Activated naive CD4-positive, alpha-beta T cell treated with anti-CD3 and anti-CD28 coated beads, Interleukin-2, amount 50 U/mL, for 16 hours (primary cell): Measurements from ENCODE around the gene ADAM23.
"Not testable (repeated sequence)": the region's sequence is repeated elsewhere in the genome, so short reads cannot be mapped to it uniquely, and the experiment has no call there.

Experiments used
- DNase-seq: peaks from one replicate; pipeline ENCODE4 v3.0.0-alpha.2; 2020

ADAM23 gene, protein sequence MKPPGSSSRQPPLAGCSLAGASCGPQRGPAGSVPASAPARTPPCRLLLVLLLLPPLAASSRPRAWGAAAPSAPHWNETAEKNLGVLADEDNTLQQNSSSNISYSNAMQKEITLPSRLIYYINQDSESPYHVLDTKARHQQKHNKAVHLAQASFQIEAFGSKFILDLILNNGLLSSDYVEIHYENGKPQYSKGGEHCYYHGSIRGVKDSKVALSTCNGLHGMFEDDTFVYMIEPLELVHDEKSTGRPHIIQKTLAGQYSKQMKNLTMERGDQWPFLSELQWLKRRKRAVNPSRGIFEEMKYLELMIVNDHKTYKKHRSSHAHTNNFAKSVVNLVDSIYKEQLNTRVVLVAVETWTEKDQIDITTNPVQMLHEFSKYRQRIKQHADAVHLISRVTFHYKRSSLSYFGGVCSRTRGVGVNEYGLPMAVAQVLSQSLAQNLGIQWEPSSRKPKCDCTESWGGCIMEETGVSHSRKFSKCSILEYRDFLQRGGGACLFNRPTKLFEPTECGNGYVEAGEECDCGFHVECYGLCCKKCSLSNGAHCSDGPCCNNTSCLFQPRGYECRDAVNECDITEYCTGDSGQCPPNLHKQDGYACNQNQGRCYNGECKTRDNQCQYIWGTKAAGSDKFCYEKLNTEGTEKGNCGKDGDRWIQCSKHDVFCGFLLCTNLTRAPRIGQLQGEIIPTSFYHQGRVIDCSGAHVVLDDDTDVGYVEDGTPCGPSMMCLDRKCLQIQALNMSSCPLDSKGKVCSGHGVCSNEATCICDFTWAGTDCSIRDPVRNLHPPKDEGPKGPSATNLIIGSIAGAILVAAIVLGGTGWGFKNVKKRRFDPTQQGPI

DNA sequence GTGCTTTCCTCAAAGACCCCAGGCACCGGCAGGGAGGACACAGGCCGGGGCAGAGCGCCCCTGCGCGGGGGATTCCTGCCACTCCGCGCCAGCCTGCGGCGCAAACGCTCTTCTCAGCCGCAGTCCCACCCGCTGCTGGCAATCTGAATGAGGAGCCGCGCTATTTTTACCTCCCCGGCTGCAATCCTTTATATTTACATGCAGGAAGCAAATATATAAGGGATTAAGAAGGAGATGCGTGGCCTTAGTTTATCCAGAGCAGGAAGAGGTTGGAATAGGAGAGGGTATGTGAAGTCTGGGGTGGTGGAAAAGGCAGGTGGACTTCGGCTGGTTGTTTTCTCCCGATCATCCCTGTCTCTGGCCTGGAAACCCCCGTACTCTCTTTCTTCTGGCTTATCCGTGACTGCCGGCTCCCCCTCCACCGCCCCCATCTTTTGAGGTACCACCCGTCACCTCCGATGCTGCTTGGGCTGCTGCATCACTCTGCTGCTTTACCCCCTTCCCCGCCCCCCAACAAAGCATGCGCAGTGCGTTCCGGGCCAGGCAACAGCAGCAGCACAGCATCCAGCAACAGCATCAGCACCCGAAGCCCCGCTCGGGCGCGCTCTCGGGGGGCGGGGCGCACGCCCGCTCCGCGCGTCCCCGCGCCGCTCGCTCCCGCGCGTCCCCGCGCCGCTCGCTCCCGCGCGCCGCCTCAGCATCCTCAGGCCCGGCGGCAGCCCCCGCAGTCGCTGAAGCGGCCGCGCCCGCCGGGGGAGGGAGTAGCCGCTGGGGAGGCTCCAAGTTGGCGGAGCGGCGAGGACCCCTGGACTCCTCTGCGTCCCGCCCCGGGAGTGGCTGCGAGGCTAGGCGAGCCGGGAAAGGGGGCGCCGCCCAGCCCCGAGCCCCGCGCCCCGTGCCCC is at the start of gene ADAM23:
Gene ADAM23 (plus strand): TSS at position 700 of the 902 bp plus-strand sequence. CDS start 335 bp downstream, outside the sequence.
- DNase-seq: peak; percentile 46

DNA sequence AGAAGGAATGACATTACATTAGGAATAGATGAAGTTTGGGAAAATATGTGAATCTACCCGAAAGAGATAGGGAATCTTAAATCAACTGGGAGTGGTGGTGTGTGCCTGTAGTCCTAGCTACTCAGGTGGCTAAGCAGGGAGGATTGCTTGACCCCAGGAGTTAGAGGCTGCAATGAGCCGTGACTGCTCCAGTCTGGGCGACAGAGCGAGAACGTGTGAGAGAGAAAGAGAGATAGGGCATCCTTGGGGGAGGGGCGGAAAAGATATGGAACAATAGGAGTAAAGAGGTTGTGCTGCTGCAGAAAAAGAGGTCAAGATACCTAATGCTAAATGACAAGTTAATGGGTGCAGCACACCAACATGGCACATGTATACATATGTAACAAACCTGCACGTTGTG is 47.1 kb upstream of the ADAM23 start:
- no peak for DNase-seq

DNA sequence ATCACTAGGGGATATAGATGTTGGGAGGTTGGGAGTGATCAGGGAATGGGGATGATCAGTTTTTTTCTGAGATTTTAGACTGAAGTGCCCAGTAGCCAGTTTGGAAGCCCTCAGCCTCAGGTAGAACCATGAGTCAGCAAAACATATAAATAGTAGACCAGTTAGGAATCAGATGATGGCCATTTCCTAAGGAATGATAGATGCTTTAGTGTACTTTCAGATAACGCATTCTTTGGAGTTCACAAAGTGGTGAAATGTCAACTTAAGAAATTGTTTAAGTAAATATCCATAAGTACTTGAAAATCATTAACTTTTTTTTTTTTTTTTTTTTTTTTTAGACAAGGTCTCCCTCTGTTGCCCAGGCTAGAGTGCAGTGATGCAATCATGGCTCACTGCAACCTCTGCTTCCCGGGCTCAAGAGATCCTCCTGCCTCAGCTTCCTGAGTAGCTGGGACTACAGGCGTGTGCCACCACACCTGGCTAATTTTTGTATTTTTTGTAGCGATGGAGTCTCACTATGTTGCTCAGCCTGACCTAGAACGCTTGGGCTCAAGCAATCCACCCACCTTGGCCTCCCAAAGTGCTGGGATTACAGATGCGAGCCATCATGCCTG is 40.3 kb upstream of the ADAM23 start:
- DNase-seq: not testable (repeated sequence)

DNA sequence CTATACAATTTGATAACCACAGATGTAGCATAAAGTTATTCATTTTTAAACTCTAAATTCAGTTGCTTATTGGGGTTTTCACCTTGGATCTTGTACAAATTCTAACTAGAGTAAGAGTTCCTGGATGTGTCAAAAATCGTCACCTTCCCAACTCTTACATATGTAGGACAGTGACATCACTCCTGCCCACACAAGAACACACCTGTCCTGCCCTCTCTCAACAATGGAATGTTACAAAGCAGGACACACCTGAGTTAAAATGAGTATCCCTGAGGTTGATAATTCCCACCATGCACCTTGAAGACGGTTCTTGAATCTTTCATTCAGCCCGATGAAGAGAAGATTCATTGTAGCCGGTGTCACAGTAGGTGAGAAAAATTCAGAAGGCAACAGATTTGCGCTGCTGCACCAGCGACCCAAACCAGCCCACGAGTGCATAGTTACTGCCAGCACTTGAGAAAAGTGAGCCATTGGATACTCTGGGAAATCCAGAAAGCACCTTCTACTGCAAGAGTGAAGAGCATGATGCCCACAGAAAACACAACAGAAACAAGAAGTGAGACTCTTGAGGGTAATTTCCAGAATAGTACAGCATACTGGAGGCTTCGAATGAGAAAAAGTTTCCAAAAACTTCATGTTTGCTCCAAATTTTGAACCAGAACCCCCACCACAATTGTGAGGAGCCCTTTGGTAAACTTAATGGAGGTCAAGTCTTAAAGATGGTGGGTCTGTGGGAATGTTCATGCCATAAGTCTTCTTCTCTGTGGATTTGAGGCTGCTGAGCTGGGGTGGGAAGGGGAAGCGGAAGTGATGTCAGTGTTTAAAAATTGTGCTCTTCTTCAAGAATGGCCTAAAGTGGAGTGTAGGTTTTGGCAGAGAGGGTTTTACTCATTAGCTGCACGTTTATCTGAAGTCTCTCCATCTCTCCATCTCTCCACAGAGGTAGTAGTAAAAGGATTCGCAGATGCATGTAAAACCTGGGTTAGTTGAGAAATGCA is 34.7 kb upstream of the ADAM23 start:
- no peak for DNase-seq

DNA sequence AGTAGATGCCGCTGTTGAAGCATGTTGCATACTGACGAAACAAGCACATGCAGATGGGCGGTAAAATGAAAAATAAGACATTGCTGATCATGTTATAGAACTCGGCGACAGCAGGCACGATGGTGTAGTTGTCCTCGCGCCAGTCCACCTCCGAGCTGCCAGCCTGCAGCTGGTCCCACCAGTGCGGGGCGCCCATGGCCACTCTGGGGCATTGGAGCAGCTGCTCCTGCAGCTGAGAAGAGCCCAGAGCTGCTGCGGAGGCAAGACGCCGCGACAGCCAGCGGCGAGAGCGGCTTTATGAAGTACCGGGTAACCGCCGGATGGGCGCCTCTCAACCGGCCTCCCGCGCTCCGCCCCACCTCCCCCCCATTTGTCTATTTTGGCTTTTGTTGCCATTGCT is 32.6 kb upstream of the ADAM23 start:
- no peak for DNase-seq

DNA sequence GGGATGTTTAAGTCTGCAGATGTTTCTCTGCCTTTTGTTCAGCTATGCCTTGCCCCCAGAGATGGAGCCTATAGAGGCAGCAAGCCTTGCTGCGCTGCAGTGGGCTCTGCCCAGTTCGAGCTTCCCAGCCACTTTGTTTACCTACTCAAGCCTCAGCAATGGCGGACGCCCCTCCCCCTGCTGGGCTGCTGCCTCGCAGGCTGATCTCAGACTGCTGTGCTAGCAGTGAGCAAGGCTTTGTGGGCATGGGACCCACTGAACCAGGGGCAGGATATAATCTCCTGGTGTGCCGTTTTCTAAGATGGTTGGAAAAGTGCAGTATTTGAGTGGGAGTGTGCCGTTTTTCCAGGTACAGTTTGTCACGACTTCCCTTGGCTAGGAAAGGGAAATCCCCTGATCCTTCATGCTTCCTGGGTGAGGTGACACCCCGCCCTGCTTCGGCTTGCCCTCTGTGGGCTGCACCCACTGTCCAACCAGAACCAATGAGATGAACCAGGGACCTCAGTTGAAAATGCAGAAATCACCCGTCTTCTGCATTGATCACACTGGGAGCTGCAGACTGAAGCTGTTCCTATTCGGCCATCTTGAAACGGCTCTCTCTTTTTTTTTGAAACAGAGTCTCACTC is 27.6 kb upstream of the ADAM23 start:
- DNase-seq: no peak

DNA sequence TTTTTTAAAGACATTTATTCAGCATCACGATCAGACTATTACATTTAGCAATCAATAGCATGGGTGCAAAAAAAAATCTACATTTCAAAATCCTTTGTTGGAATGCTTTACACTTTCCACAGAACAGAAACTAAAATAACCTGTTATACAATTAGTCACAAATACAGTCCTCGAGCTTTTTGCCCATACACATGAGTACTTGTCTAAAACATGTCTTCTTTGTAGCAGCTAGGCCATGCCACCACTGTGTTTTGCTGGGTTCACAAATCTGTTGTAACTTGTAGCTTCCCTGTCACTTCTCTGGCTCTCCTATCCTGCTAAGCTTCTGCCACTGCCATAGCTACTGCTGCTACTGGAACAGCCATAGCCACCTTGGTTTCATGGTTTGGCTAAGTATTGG is 24.4 kb upstream of the ADAM23 start:
- DNase-seq: no peak

DNA sequence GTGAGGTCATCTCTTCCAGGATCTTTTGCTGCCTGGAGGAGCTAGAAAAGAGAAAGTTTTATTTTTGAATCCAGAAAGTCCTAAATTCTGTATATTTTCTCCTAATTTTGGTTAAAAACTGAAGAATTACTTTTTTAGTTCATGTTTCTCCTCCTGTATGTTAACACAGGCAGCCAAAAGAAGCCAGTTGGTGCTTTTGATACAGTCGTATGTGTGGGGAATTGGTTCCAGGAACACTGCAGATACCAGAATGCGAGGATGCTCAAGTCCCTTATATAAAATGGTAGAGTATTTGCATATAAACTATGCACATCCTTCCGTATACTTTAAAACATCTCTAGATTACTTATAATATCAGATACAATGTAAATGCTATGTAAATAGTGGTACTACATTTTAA is 22.6 kb upstream of the ADAM23 start:
- DNase-seq: no peak

DNA sequence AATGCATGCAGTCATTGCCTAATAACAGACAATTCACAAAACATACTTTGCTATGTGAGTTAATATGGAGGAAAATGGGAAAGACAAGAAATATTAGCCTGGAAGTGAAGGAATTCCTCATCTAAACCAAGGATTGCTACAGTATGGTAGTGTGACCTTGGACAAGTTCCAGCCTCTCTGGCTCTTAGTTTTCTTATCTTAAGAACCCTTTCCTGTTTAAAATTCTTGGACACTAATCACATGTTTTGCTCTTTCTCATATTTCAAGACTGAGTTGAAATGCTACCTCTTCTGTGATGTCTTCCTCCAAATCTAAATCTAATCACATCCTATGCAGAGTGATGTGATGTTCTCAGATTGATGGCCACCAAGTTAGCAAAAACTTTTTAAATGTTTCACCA is 20.8 kb upstream of the ADAM23 start:
- no peak for DNase-seq

DNA sequence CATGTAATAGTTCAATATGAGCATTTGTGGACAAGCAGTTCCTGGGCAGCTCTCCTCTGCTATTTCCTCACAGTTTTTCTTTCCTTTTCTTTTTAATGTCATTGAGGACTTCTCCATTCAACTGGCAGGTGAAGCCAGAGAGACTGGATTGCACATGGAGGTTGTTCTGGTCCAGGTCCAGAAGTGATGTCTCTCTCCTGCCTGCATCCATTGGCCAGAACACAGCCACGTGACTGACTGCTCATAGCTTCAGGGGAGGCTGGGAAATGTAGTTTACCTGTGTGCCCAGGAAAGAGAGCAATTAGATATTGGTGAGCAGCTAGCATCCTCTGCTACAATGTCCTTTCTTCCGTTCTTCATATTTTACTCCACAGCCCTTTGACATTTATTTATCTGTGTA is 20.2 kb upstream of the ADAM23 start:
- DNase-seq: no peak

DNA sequence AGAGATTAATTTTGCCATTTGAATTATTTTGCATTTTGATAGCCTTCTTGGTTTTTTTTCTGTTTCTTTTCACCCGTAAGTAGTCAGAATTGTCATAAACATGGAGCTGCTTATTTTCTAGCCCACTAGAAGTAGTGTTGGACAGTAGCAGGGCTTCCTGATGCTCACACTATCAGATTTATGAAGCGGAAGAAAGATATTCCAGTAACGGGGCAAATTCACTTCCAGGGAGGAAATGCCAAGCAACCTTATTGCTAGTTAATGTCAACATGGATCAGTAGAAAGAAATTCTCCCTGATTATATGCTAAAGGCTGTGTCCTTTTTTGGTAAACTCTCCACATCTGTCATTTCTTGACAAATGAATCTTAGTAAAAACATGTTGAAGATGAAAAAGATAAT is 19.2 kb upstream of the ADAM23 start:
- DNase-seq: no peak

DNA sequence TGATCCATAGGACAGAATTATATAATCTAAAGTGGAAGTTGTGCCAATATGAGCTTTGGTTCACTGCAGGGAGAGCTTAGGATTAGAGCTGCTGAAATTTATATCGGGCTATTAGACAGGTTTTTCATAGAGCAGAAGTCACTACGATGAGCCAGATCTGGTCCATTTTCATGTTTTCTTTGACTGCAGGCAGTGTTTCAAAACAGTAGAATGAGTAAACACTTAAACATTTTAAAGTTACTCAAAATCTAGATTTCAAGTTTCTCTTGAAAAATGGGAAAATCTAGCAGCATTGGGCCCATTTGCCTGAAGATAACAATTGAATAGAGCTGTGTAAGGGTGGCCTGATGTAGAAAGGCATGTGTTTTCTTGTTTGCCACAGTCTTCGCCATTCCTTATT is 14.5 kb upstream of the ADAM23 start:
- DNase-seq: no peak

DNA sequence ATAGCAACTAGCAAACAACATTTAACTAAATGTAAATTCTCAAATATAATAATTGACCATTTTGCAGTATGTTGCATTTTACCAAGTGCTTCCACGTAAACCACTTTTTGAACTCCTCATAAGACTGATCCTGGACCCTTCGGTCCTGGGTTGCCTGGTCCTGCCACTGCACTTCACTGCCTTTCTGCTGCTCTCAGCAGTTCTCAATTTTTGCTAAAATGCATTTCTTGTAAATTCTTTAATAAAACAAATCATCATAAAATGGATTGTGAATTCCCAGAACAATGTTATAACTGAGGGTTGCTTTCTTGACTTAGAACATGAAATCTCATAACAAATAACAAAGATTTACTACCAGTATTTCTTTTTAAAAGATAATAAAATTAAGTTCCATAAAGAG is 12.9 kb upstream of the ADAM23 start:
- no peak for DNase-seq

DNA sequence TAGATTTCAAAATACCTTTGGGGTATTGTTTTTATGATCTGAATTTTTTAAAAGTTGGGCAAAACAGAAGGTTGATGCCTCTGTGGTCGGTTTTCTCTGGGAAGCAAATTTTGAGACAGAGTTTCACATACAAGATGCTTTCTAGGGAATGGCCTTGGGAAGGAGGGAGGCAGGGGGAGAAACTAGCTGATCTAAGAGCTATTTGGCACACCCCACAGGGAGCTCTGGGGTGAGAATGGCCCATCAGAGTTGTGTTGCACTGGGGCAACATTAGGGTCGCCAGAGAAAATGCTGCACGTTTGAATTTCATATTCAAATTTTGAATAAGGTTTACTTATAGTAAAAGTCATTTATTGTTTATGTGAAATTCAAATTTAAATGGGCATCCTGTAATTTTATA is 11.9 kb upstream of the ADAM23 start:
- no peak for DNase-seq

DNA sequence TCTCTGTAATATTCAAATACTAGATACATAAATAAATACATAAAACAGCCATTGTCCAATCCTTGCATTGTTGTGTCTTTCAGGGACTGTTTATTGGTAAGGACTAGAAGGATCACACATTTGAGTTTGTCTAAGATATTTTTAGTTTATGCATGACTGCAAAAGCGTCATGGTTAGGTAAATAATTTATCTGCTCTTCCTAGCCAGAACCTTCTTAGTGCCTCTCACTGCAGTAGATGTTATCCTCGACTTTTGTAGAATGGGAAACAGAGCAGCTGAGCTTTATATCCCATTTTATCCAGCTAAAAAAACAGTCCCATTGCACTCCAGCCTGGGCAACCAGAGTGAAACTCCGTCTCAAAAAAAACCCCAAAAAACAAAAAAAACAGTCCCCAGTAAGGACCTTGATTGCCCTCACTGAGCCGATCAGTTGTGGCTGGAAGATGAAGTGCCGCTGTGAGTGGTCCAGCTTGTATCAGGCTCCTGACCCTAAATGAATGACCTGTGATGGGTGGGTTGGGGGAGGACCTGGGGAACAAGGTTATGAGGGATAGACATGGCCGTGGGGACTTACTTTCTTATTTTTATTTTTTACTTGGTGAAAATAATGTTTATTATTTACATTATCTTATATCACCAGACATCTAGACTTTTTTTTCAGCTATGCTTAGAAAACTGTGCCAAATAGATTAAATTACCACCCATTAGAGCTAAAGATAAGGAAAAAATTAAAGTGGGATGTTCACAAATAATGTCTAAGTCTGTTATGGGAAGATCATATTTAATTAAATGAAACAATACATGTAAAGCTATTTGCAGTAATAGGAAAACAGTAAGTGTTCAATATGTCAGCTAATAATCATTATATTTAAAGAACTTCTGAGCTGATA is 10.9 kb upstream of the ADAM23 start:
- DNase-seq: no peak

DNA sequence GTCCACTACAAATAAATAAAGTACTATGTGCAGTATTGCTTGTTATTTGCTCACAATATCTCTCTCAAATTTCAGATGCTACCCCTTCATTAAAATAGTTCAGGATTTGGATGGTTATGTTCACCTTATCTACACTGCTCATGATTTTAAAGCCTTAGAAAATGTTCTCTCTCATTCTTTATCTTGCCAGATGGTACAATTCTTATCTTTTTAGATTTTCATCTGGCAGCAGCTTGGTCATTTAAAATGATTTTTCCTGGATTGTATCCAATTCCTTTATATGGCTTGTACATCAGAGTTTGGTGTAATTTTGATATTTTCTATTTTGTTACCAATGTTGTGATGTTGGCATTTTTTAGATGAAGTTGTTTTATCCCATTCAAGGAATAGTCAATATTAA is 10.1 kb upstream of the ADAM23 start:
- DNase-seq: no peak

DNA sequence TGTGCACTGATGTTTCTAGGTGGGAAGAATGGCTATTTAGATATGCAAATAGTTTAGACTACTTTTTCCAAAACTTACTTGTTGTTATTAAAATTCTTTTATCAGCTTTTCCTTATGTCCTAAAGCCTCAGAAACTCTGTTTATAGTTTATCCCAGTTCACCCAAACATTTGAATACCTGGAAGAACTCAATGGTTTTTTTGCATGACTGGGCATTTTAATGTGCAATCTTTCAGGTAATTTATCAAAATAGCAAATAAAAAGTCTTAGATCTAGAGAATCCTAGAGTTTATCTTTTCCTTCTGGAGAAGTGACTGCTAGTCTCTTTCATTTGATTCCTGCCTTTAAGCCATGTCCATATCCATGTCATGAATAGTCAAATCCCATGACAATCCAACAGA is 9.6 kb upstream of the ADAM23 start:
- no peak for DNase-seq

DNA sequence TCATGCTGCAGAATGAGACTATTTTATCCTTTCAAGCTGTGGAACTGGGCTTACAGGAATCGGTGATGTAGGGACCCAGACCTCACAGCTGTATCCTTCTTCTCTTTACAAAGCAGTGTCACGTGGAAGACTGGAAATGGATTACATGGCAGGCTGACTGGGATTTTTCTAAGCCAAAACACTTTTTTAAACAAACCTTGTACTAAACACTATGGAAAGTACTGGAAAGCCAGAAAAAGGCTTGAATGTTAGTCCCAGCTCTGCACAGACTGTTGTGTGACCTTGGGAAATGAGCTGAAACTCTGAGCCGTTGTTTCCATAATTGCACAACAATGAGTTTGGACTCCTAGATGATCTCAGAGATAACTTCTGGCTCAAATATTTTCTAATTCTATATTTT is 7.6 kb upstream of the ADAM23 start:
- DNase-seq: no peak

DNA sequence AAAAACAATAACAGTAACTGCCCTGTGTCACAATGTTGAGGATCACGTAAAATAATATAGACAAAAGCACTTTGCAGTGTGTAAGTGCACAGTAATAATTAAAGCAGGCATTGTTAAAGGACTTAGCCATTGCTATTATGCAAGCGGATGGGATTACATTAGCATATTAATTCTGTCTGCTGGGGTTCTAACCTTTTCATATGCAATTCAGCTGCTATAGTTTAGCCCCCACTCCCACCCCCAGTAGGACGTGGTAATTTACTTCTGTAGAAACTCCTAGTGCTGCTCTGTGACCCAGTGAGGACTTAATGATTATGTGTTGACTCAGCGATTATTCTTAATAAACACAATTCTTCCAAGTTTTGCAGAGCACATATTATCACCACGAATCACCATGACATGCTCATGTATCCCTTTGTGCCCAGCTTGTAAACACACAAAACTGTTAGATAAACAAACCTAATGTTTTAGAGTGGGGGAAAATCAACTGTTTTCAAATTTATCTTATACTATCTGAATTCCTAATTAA is 5.1 kb upstream of the ADAM23 start:
- no peak for DNase-seq

DNA sequence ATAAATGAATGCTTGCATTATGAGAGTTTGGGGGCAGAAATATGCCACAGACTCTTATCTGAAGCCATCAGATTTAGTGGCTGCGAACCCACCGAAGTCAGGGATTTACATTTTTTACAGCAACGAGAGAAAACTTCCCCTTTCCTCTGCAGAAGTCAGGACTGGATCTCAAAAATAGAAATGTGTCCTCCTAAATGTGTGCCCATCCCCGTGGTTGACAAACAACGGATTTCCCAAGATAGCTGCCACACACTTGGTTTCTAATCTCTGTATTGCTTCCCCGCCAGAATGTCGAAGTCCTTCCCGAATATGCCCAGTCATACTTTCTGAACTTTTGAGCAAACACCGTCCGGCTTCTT is 879 bp upstream of the ADAM23 start:
- no peak for DNase-seq
